Fibroblast of skin of scalp (primary cell): ENCODE data around the gene PCCA.

Source experiments
- DNase-seq: peaks from one replicate; pipeline ENCODE4 v3.0.0-alpha.2; 2013

Gene PCCA

DNA sequence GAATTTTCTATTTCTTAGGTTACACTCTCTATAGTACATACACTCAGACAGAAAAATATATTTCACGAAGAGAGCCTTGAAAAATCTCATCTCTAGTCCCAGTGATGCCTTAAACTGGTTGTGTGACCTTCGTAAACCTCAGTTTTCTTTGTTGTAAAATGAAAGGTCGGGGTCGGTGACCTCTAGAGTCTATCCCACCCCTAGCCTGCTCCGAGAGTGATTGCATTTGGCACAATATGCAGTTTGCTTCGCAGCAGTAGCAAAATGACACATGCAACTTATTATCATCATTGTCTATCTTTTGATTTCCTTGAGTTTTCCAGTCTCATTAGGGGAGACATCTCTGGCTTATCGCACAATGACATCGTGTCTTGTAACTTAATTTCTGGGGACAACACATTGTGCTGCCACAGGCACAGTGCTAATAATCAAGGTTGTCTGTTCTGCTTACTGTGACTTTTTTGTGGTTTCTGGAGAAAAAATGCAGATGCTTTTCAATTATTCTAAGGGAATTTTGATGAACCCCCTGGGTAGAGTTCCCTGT is 384.7 kb downstream of the PCCA start:
- no peak for DNase-seq

- no peak for DNase-seq
Measured at GRCh38 chr13:100476963-100477362, 388.1 kb downstream of the PCCA start.

- DNase-seq, result no peak
Measured at GRCh38 chr13:100478107-100478809, 389.4 kb downstream of the PCCA start.

GRCh38 chr13:100480676-100481075 is 391.8 kb downstream of the PCCA start:
- no peak for DNase-seq

DNA sequence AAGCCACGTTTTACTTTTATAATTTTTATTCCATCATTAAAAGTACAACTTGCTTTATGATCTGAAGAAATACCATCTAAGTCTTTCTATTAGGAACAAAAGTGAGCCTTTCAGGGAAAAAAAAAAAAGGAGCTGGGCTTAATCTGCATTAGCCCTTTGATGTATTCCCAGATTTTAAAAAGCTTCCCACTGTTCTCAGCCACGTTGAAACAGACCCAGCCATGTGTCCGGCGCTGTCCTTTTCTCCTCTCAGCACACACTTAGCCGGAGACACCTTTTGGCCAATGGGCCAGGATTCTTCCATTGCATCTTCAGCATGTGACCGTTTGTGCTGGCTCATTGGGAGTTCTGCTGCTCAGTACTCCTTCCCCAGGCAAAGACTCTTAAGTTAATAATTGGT is 394.2 kb downstream of the PCCA start:
- no peak for DNase-seq

- no peak for DNase-seq
Measured at GRCh38 chr13:100483841-100484381, 395.0 kb downstream of the PCCA start.

GRCh38 chr13:100484702-100485101 is 395.8 kb downstream of the PCCA start:
- DNase-seq, result no peak

DNA sequence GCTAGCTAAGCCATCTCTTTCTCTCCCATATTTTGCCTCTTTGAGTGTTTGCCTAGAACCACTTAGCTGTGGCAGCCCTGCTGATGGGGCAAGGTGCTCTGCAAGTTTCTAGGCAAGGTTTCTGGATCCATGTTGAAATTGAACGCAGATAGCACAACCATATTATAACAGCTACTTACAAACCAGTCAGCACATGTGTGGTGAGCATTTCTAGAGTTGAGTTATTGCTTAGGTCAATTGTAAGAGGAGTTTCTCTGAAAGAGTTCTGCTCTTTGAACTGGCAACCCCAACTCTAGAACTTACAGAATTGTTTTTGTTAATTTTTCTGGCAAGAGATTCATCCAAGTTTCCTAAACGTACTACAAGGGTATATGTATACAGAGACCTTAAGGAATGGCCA is 396.4 kb downstream of the PCCA start:
- no peak for DNase-seq

- no peak for DNase-seq
Measured at GRCh38 chr13:100490692-100491091, 401.8 kb downstream of the PCCA start.

GRCh38 chr13:100491164-100491842 is 402.4 kb downstream of the PCCA start:
- no peak for DNase-seq

DNA sequence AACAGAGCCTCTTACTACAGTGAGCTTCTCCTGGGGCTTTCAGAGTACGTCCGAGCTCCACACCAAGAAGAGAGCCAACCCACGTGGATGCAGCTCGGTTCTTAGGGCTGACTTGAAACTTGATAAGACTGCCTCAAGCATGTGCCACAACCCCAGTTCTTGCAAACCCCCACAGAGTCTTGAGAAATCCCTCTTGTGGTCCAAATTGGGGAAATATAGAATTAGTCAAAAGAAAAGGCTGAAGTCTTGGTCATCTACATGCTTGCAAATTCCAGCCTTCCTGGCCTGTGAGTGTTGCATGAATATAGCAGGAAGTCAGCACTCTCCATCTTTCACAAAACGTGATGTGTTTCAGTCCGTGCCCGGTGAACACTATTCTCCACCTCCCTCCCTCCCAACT is 404.5 kb downstream of the PCCA start:
- DNase-seq, result no peak

GRCh38 chr13:100495455-100495854 is 406.6 kb downstream of the PCCA start:
- DNase-seq, result no peak

DNA sequence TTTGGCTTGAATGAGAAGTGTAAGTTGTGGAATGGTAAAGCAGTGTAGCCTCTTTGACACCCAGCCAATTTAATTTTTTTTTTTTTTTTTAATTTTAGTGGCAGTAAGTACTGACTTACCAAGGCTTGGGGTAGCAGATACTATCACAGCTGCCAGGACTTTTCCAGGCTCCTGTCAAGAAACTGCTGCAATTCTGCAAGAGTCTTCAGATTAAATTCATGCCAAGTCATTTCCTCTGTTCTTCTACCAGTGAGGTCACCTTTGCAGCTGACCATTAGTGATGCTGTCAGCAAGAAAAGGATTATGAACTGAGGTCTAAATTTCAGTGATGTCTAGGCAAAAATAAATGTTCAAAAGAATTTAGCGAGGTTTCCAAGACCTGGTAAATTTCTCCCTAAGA is 408.5 kb downstream of the PCCA start:
- DNase-seq, result peak; percentile 10

DNA sequence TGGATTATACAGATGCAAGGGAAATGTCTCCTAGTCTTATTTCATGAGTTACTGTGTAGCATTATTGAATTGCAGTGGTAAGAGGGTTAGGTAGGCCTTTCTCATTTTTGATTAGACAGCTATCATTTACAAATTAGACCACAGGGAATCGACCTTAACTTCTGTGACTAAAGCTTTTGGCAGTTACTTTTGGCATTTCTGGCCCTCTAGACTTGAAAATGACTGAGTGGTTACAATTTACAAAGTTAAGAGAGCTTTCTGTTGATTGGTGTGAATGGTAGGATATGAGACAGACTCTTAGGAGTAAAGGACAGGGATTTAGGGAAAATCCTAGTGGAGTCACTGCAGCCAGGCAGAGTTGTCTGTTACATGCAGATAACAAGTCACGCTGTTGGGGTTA is 413.6 kb downstream of the PCCA start:
- no peak for DNase-seq

DNA sequence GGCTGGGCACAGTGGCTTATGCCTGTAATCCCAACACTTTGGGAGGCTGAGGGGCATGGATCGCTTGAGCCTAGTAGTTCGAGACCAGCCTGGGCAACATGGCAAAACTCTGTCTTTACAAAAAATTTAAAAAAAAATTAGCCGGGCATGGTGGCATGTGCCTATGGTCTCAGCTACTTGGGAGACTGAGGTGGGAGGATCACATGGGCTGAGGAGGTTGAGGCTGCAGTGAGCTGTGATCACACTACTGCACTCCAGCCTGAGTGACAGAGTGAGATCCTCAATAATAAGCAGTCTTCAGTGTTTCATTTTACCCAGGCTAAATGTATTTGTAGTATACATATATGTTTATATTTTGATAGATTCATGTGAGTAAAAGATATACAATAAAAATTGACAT is 414.7 kb downstream of the PCCA start:
- DNase-seq, result no peak

GRCh38 chr13:100506154-100506553 is 417.3 kb downstream of the PCCA start:
- DNase-seq, result no peak

- DNase-seq, result no peak
Measured at GRCh38 chr13:100506600-100507422, 417.9 kb downstream of the PCCA start.

- DNase-seq, result no peak
Measured at GRCh38 chr13:100508455-100508854, 419.6 kb downstream of the PCCA start.

- no peak for DNase-seq
Measured at GRCh38 chr13:100508996-100509395, 420.1 kb downstream of the PCCA start.

GRCh38 chr13:100510208-100510957 is 421.5 kb downstream of the PCCA start:
- no peak for DNase-seq

GRCh38 chr13:100511466-100511865 is 422.6 kb downstream of the PCCA start:
- DNase-seq, result no peak

- DNase-seq, result peak; percentile 15
Measured at GRCh38 chr13:100512422-100512821, 423.5 kb downstream of the PCCA start.
